DND-41 (cell line): ENCODE measurements around the gene PGGT1B.
"Not testable (repeated sequence)": the region's sequence is repeated elsewhere in the genome, so short reads cannot be mapped to it uniquely, and the experiment has no call there.

Experiments
- ATAC-seq: fragments of 200-7000 bp; cut with Tn5 transposase; 3 replicates; pipeline ENCODE4 v1.9.1; 2021; ENCODE audit warnings: low read depth; ENCODE audit not compliant: insufficient read depth
- DNase-seq: peaks from one replicate; pipeline ENCODE4 v3.0.0-alpha.2; 2020
- H2AFZ ChIP-seq: 2 replicates; pipeline ENCODE4 v1.6.0; 2012; ENCODE audit warnings: low read depth, low read length
- H3K27ac ChIP-seq: 2 replicates; pipeline ENCODE4 v1.5.1; 2012; ENCODE audit warnings: low read length, inconsistent platforms
- H3K27me3 ChIP-seq: fragments of 200-600 bp; sonication (generic); 2 replicates; pipeline ENCODE4 v1.6.0; 2012; ENCODE audit warnings: low read length, mild to moderate bottlenecking, inconsistent platforms; ENCODE audit not compliant: insufficient read depth, poor library complexity
- H3K36me3 ChIP-seq: 2 replicates; pipeline ENCODE4 v1.5.1; 2012; ENCODE audit warnings: low read length, inconsistent platforms; ENCODE audit not compliant: insufficient read depth
- H3K4me1 ChIP-seq: 2 replicates; pipeline ENCODE4 v1.5.1; 2012; ENCODE audit warnings: mild to moderate bottlenecking, low read length; ENCODE audit not compliant: insufficient read depth
- H3K4me2 ChIP-seq: 2 replicates; pipeline ENCODE4 v1.6.0; 2012; ENCODE audit warnings: mild to moderate bottlenecking, moderate library complexity, low read length, inconsistent platforms; ENCODE audit not compliant: insufficient read depth
- H3K4me3 ChIP-seq, 2 experiments: fragments of 200-600 bp in 1 of 2; shearing (Covaris generic) in 1 of 2; 2 replicates each; pipeline ENCODE4 v1.5.1; 2012 to 2016; ENCODE audit warnings: inconsistent platforms in 2 of 2, low read length in 2 of 2, mild to moderate bottlenecking in 2 of 2, low read depth in 1 of 2, moderate library complexity in 1 of 2
- H3K79me2 ChIP-seq: 2 replicates; pipeline ENCODE4 v1.6.0; 2012; ENCODE audit warnings: low read length, inconsistent platforms; ENCODE audit not compliant: insufficient read depth
- H3K9ac ChIP-seq: 2 replicates; pipeline ENCODE4 v1.6.0; 2012; ENCODE audit warnings: low read depth, mild to moderate bottlenecking, inconsistent platforms, low read length, moderate library complexity
- H3K9me3 ChIP-seq: 2 replicates; pipeline ENCODE4 v1.5.1; 2012; ENCODE audit warnings: low read length, moderate library complexity, mild to moderate bottlenecking, inconsistent platforms; ENCODE audit not compliant: insufficient read depth, severe bottlenecking
- H4K20me1 ChIP-seq: 2 replicates; pipeline ENCODE4 v1.6.0; 2012; ENCODE audit warnings: low read length; ENCODE audit not compliant: insufficient read depth
- EZH2 ChIP-seq: IDR thresholded peaks from 3 replicates; pipeline ENCODE4 v1.6.1; 2012; ENCODE audit warnings: borderline replicate concordance, low read depth, mild to moderate bottlenecking, moderate library complexity, low read length, inconsistent platforms; ENCODE audit not compliant: severe bottlenecking
- TF ChIP-seq, protein P1 (sequence below): IDR thresholded peaks from 2 replicates; pipeline ENCODE4 v1.5.1; 2012; ENCODE audit warnings: borderline replicate concordance, low read length, moderate library complexity, mild to moderate bottlenecking; ENCODE audit not compliant: poor library complexity, severe bottlenecking; ENCODE audit errors: extremely low read depth

PGGT1B gene

DNA sequence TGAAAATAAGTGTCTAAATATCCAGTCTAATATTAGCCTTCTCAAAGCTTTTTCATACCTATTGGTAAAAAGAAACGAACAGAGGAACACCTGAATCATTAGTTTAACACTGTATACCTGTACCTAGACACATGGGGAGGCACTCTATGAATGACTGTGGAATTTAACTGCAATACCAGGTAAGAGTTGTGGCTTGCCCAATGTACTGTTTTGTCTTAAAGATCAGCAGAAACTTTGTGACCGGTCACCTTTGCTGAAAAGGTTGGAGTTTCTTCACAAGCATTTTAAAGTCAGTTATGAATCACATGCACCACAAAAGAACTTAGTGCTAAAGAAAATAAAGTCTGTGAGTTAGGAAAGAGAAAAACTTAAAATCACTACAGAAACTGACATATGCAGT lies 2.4 kb downstream of the PGGT1B start:
- H3K27me3 ChIP-seq = no peaks in the 10 kb centered on the region
- peaks cover 19% of the 10 kb centered on the region; the same call in 1 of the 2 replicates for H4K20me1 ChIP-seq
- H3K9ac ChIP-seq = no peak overlapping the region
- TF ChIP-seq, protein P1, sequence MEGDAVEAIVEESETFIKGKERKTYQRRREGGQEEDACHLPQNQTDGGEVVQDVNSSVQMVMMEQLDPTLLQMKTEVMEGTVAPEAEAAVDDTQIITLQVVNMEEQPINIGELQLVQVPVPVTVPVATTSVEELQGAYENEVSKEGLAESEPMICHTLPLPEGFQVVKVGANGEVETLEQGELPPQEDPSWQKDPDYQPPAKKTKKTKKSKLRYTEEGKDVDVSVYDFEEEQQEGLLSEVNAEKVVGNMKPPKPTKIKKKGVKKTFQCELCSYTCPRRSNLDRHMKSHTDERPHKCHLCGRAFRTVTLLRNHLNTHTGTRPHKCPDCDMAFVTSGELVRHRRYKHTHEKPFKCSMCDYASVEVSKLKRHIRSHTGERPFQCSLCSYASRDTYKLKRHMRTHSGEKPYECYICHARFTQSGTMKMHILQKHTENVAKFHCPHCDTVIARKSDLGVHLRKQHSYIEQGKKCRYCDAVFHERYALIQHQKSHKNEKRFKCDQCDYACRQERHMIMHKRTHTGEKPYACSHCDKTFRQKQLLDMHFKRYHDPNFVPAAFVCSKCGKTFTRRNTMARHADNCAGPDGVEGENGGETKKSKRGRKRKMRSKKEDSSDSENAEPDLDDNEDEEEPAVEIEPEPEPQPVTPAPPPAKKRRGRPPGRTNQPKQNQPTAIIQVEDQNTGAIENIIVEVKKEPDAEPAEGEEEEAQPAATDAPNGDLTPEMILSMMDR = no peak
- TF ChIP-seq EZH2 = no peak
- no peak overlapping the region for H3K4me3 ChIP-seq
- H3K79me2 ChIP-seq = peaks cover 70% of the 10 kb centered on the region
- H3K27ac ChIP-seq = no peak overlapping the region
- no peak overlapping the region for H2AFZ ChIP-seq
- H3K4me1 ChIP-seq = peaks cover 29% of the 10 kb centered on the region
- no peak for ATAC-seq
- peak overlapping the region; percentile 85; the same call in 1 of the 2 replicates for H3K4me2 ChIP-seq
- no peaks in the 10 kb centered on the region for H3K9me3 ChIP-seq
- DNase-seq = no peak
- 0 out of 2 replicates have a peak, but pooled peaks cover 3% of the 10 kb centered on the region for H3K36me3 ChIP-seq

DNA sequence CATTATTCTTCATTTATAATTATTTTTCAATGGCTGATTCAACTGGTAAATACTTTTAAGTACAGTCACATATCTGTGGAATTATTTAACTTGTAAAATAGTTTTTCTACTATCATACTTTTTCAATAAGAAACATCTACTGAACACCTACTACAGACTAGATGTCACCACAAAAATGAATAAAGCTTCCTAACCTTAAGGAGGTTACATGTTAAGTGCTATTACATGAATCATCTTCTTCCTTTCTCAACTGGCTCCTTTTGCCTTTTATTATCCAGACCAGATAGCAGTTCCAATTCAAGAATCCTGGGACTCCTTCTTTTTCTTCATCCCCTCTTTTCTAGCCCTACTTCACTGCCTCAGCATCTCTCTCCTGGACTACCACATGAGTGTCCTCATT lies 4.7 kb downstream of the PGGT1B start:
- Histone ChIP-seq H3K9ac (no peak overlapping the region), H3K4me3 (no peak overlapping the region), H3K36me3 (0 out of 2 replicates have a peak, but pooled peaks cover 3% of the 10 kb centered on the region), H3K4me2 (no peak overlapping the region; the same call in 1 of the 2 replicates), H3K27ac (no peak overlapping the region), H3K9me3 (no peaks in the 10 kb centered on the region), H3K4me1 (peaks cover 23% of the 10 kb centered on the region), H3K27me3 (no peaks in the 10 kb centered on the region), H4K20me1 (peaks cover 19% of the 10 kb centered on the region; the same call in 1 of the 2 replicates), H2AFZ (no peak overlapping the region), H3K79me2 (peaks cover 93% of the 10 kb centered on the region)
- ATAC-seq (no peak), DNase-seq (no peak)
- no peak for TF ChIP-seq EZH2
- TF ChIP-seq, protein P1 = no peak

DNA sequence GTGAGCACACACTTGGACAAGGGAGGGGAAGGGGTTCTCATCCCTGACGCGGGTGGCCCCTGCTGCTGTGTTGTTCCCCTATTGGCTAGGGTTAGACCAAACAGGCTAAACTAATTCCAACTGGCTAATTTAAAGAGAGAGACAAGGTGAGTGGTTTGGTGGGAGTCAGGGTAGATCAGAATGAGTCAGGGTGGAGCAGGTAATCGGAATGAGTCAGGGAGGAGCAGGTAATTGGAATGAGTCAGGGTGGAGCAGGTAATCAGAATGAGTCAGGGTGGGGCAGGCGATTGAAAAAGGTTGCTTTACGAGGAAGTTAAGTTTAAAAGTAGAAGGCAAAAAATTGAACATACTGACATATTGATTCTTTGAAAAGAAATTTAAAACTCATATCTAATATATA lies 13.3 kb downstream of the PGGT1B start:
- H3K27ac ChIP-seq, DNase-seq, H3K36me3 ChIP-seq, H3K9ac ChIP-seq, H2AFZ ChIP-seq, H3K4me2 ChIP-seq, H3K9me3 ChIP-seq, ATAC-seq, H3K4me1 ChIP-seq, H3K4me3 ChIP-seq, H4K20me1 ChIP-seq, H3K27me3 ChIP-seq: not testable (repeated sequence)
- peaks cover 48% of the 10 kb centered on the region for H3K79me2 ChIP-seq

DNA sequence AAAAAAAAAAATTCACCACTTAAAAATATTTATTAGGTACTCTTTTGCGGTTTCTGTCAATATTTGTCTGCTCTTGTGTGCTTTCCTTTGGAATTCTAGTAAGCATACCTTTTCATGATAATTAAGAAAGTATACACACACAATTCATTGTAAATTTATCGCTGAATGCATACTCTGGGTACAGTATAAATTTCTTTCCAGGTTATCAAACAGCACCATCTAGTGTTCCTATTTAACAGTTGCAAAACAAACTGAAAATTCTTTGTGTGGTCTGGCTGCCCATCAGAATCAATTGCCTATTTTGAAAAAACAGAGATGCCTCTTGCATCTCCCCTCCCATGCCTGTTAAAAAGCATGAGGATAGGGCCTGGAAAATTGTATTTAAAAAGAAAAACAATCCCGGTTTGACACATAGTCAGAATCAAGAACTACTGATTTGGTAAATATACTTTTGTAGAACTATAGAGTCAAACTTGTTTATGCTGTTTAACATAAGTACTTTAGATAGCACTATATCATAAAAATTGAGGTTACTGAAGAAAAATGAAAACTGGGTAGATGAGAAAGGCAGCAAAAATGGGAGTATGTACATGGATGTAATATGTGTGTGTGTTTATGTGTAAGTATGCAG lies 16.2 kb downstream of the PGGT1B start:
- Histone ChIP-seq H3K4me1 (no peaks in the 10 kb centered on the region), H3K4me2 (no peak overlapping the region), H3K36me3 (peaks cover 6% of the 10 kb centered on the region; the same call in 1 of the 2 replicates), H3K9me3 (no peaks in the 10 kb centered on the region), H2AFZ (no peak overlapping the region), H3K27me3 (no peaks in the 10 kb centered on the region), H3K79me2 (peaks cover 28% of the 10 kb centered on the region), H3K4me3 (no peak overlapping the region), H4K20me1 (peaks cover 9% of the 10 kb centered on the region; the same call in 1 of the 2 replicates), H3K27ac (no peak overlapping the region), H3K9ac (no peak overlapping the region)
- TF ChIP-seq EZH2 = no peak
- TF ChIP-seq, protein P1 = peak; percentile 74
- peak; percentile 87 for ATAC-seq
- no peak for DNase-seq
